NCI-H345 treated with DMSO at 0.1 percent for 48 hours (cell line): ENCODE results near the gene SLC6A20.

Experiments used
- DNase-seq: peaks from one replicate; lab custom pipeline; 2025; ENCODE audit not compliant: unreplicated experiment; lab: John Stamatoyannopoulos, UW

SLC6A20 gene

DNA sequence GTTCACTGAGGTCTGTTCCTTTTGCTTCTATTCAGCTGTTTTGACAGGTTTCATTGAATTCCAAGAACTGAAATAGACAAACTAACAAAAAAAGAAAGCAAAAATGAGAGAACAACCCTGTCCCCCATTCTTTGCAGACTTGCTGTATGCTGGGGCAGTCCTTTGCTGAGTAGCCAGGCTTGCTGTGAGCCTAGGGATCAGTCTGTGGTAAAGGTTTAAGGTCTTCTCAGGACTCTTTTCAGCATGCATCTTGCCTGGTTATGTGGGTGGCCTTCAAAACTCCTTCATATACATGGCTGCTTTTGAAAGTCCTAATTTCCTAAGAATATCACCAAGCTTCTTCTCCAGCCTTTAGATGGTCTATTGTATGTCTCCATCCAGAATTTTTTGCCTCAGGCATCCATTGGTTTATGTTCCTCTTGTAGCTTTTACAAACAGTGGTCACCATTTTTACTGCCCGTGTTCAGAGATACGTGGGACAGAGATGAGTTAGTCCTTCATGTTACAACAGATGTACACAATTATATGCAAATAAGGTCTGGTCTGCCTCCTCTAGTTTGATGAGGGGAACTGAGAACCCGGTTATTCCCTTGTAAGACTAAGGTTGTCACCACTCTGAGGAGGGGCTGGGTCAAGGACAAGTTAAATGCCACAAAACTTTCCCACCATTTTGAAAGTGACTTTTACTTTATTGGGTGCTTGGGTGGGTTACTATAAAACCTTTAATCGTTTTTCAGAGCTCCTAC is 65.8 kb downstream of the SLC6A20 start:
- DNase-seq, result no peak

DNA sequence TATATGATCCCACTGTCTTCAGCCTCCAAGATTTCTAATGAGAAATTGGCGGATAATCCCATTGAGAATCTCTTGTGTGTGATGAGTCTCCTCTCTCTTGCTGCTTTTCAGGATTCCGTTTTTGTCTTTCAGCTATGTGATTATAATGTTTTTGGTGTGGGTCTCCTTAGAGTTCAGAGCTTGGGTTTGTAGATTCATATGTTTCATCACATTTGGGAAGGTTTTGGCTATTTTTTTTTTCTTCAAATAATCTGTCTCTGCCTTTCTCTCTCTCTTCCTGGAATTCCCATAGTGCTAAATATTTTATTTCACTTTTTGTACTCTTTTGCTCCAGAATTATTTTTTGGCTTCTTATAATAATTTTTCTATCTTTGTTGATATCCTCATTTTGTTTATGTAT is 66.7 kb downstream of the SLC6A20 start:
- DNase-seq, result no peak

DNA sequence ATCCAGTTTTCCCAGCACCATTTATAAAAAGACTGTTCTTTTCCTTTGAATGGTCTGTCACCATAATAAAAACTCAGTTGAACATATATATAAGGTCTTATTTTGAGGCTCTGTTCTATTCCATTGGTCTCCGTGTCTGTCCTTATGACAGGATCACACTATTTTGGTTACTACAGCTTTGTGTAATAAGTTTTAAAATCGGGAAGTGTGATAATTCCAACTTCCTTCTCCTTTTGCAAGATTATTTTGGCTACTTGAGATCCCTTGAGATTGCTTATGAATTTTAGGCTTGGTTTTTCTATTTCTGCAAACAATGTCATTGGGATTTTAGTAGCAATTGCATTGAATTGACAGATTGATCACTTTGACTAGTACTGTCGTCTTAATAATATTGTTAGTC is 71.4 kb downstream of the SLC6A20 start:
- DNase-seq, result no peak

GRCh38 chr3:45719655-45720487 is 76.5 kb downstream of the SLC6A20 start:
- DNase-seq, result no peak

GRCh38 chr3:45716790-45717336 is 79.5 kb downstream of the SLC6A20 start:
- no peak for DNase-seq

GRCh38 chr3:45715945-45716344 is 80.4 kb downstream of the SLC6A20 start:
- no peak for DNase-seq

GRCh38 chr3:45712434-45713110 is 83.8 kb downstream of the SLC6A20 start:
- no peak for DNase-seq

DNA sequence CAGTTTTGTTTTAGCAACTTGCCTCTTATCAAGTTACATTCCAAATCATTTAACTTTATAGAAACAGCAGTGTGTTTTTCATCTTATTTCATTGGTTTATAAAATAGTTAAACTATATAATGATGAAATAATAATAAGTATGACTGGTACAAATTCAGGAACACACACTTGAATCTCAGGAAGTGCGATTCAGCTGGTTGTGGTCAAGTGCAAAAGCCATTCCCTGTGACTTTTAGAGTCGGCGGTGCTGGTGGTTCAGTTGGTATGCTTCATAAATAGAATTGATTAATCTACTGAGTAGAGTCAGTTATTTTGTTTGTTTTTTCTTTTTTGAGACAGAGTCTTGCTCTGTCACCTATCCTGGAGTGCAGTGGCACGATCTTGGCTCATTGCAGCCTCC is 84.4 kb downstream of the SLC6A20 start:
- DNase-seq, result no peak

- DNase-seq, result no peak
Measured at GRCh38 chr3:45705839-45706808, 90.2 kb downstream of the SLC6A20 start.
